ENCODE data around the gene ATG2B. TPM values are rescaled to one million over a fixed set of nuclear protein-coding genes. Genes with fewer than 3 reads are reported as not detected.

ATG2B gene
- total and polyA plus RNA-seq, 9 of the 15 experiments (the other 6 are each of a cell fraction or from before 2014, with no cell fraction given): 0.83 to 12.9 (median 8.7) TPM

DNA sequence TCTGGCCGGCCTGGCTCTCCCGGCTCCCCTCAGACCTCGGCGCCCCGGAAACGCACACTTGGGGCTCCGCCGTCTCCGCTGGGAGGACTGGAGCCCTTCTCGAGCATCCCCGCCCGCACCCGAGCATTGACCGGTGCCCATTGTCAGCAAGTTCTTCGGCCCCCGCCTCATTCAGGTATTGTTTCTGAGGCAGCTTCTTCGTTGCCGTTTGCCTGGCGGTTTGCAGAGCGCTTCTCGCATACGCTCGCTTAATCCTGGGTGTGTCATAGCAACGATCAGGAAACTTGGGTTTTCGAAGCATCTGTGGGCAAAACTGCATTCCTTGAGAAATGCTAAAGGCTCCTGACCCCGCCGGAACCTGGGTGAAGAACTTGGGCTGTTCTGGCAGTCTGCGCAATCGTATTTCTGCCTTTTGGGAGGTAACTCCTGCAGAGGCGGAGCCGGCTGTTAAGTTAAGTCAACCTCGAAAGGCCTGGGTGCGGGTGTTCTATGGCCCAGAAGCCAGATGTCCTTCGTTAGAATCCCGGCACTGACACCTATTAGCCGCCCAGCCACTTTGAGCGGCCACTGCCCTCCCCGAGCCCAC is 703 bp upstream of the ATG2B start (continued):
- TF ChIP-seq SUPT5H (IDR thresholded peaks at IDR 0.05): no peak
- TF ChIP-seq CAMTA2 (CRISPR knock-in tag; conservative IDR thresholded peaks at IDR 0.05): no peak
- 0 out of 6 replicates have a peak, but pooled peaks of 1 of the 3 experiments have one; percentile 11 for TF ChIP-seq ZBTB11 (CRISPR knock-in tag; IDR thresholded peaks at IDR 0.05)
- TF ChIP-seq, protein P1, sequence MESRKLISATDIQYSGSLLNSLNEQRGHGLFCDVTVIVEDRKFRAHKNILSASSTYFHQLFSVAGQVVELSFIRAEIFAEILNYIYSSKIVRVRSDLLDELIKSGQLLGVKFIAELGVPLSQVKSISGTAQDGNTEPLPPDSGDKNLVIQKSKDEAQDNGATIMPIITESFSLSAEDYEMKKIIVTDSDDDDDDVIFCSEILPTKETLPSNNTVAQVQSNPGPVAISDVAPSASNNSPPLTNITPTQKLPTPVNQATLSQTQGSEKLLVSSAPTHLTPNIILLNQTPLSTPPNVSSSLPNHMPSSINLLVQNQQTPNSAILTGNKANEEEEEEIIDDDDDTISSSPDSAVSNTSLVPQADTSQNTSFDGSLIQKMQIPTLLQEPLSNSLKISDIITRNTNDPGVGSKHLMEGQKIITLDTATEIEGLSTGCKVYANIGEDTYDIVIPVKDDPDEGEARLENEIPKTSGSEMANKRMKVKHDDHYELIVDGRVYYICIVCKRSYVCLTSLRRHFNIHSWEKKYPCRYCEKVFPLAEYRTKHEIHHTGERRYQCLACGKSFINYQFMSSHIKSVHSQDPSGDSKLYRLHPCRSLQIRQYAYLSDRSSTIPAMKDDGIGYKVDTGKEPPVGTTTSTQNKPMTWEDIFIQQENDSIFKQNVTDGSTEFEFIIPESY (CRISPR knock-in tag; IDR thresholded peaks at IDR 0.05): no peak
- TF ChIP-seq NRF1 (conservative IDR thresholded peaks at IDR 0.05 in 1 of 2, IDR thresholded peaks at IDR 0.05 in 1 of 2): 0 out of 4 replicates have a peak, but pooled peaks have one; percentile 12 to 15
- no peak for TF ChIP-seq ZBTB26 (CRISPR knock-in tag; IDR thresholded peaks at IDR 0.05)
- no peak for TF ChIP-seq RREB1 (CRISPR knock-in tag; IDR thresholded peaks at IDR 0.05)
- no peak for TF ChIP-seq TRIM24 (IDR thresholded peaks at IDR 0.05)
- TF ChIP-seq ZKSCAN3 (CRISPR knock-in tag; IDR thresholded peaks at IDR 0.05): no peak
- TF ChIP-seq SIN3A (IDR thresholded peaks at IDR 0.05; ENCODE audit: borderline replicate concordance in 2 of 2, control insufficient read depth in 1 of 2, low read depth in 2 of 2, low read length in 2 of 2): peak in 1 of 2 experiments; percentile 17; a peak in 1 of 4 replicates
- no peak for TF ChIP-seq ZNF316 (IDR thresholded peaks at IDR 0.05)
- TF ChIP-seq CHD4 (IDR thresholded peaks at IDR 0.05; ENCODE audit: insufficient read depth, insufficient replicate concordance, low read depth, low read length, poor library complexity, severe bottlenecking): no peak
- no peak for TF ChIP-seq HDAC3 (IDR thresholded peaks at IDR 0.05; ENCODE audit: borderline replicate concordance, partially characterized antibody)
- TF ChIP-seq ILF3 (IDR thresholded peaks at IDR 0.05; ENCODE audit: borderline replicate concordance): no peak
